Esophagus (tissue), 2 donors: ENCODE measurements around the gene GTPBP2. TPM values are rescaled to one million over a fixed set of nuclear protein-coding genes. Genes with fewer than 3 reads are reported as not detected.

Experiments
- H3K27ac ChIP-seq, 2 donors: one replicate each; pipeline ENCODE4 v1.5.1; 2013; ENCODE audit warnings: low read depth in 2 of 2, mild to moderate bottlenecking in 2 of 2, inconsistent platforms in 1 of 2, low read length in 1 of 2, moderate library complexity in 1 of 2
- H3K27me3 ChIP-seq, 2 donors: one replicate each; pipeline ENCODE4 v1.6.1; 2013; ENCODE audit warnings: low read length in 2 of 2, control low read depth in 1 of 2, mild to moderate bottlenecking in 1 of 2; ENCODE audit not compliant: insufficient read depth in 2 of 2, control insufficient read depth in 1 of 2
- H3K36me3 ChIP-seq, 2 donors: one replicate each; pipeline ENCODE4 v1.6.1; 2013; ENCODE audit warnings: low read length in 1 of 2; ENCODE audit not compliant: control insufficient read depth in 2 of 2, insufficient read depth in 2 of 2
- H3K4me1 ChIP-seq, 2 donors: one replicate each; pipeline ENCODE4 v1.6.1; 2013; ENCODE audit warnings: low read length in 1 of 2; ENCODE audit not compliant: control insufficient read depth in 2 of 2, insufficient read depth in 2 of 2
- H3K4me3 ChIP-seq, 2 donors: one replicate each; pipeline ENCODE4 v1.5.1; 2013; ENCODE audit warnings: low read length in 2 of 2, mild to moderate bottlenecking in 2 of 2, low read depth in 1 of 2, moderate library complexity in 1 of 2
- H3K9me3 ChIP-seq, 2 donors: one replicate each; pipeline ENCODE4 v1.6.1; 2013; ENCODE audit warnings: mild to moderate bottlenecking in 2 of 2, low read depth in 1 of 2, low read length in 1 of 2, moderate library complexity in 1 of 2; ENCODE audit not compliant: control insufficient read depth in 2 of 2, insufficient read depth in 1 of 2
- WGBS, 2 donors: extraction: QIAGEN DNeasy Blood & Tissue Kit; methylation state at CpG; one replicate each; pipeline ENCODE4 v1.1.7; 2013; 5-methylcytosine and 5-hydroxymethylcytosine counted together
- polyA plus RNA-seq, 2 donors: library from polyadenylated mRNA; stranded (reverse); fragments of 200-250 nt; gene quantifications; one replicate each; pipeline ENCODE4 v1.2.3, GENCODE V29; 2013
- donor health status: healthy with polysubstance abuse.
- donor health status: Bipolar disorder and iron deficiency.

The GTPBP2 gene
- polyA plus RNA-seq, 2 donors: 62.2 to 76.8 TPM

DNA sequence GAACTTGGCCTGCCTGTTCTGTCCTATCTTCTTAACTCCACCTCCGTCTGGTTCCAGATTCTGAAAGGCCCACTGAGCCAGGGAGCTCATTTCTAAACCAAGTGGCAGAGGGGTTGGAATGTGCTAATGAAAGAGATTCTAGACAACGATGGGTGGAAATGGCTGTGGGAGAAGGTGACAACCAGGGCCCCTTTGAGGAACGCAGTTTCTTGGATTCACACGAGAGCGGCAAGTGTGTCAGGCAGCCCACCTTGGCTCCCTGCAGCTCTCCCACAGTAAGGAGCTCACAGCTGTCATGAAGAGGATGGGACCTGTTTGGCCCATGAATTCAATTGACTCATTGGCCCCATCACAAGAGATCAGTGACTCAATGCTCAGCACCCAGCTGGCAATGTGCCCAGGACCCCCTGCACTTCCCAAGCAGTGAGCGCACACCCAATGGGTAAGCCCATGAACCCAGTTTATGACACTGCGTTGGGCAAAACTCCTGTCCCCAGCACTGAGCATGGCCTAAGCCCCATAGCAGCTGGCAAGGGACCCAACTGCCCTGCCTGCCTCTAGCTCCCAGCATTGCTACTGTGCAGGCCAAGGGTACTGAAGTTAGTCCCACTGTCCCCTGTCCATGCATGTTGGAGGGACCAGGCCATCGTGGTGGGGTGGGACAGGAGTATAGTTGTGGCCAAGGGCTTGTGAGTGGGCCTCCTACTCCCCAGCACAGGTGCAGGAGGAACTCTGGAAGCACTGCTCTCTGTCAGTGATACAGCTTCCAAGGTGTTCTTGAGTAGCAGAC, 42.1 kb upstream of the GTPBP2 start:
- Histone ChIP-seq H3K36me3 (peaks cover 15 to 29% of the 10 kb centered on the region in 2 donors), H3K27me3 (no peaks in the 10 kb centered on the region), H3K4me3 (no peak overlapping the region), H3K9me3 (no peaks in the 10 kb centered on the region), H3K27ac (peak overlapping the region in 1 of 2 donors; percentile 26), H3K4me1 (peaks cover 15 to 28% of the 10 kb centered on the region in 2 donors)
- WGBS, 2 donors: 92 to 95% methylated on average over 8 of the region's 8 CpGs

DNA sequence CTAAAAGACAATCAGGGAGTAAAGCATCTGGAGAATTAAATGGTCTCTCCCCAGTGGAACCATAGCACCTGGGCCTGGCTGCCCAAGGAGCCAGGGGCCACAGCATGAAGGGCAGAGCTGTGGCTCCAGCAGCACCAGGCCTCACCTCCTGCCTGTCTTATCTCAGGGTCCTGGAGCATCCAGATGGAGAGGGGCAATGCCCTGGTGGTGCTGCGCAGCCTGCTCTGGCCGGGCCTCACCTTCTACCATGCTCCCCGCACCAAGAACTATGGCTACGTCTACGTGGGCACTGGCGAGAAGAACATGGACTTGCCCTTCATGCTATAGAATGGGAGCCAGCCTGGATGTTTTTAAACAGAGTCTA, 41.5 kb upstream of the GTPBP2 start:
- 93 to 98% methylated on average over 6 of the region's 6 CpGs for WGBS, 2 donors
- peaks cover 15 to 29% of the 10 kb centered on the region in 2 donors for H3K36me3 ChIP-seq

DNA sequence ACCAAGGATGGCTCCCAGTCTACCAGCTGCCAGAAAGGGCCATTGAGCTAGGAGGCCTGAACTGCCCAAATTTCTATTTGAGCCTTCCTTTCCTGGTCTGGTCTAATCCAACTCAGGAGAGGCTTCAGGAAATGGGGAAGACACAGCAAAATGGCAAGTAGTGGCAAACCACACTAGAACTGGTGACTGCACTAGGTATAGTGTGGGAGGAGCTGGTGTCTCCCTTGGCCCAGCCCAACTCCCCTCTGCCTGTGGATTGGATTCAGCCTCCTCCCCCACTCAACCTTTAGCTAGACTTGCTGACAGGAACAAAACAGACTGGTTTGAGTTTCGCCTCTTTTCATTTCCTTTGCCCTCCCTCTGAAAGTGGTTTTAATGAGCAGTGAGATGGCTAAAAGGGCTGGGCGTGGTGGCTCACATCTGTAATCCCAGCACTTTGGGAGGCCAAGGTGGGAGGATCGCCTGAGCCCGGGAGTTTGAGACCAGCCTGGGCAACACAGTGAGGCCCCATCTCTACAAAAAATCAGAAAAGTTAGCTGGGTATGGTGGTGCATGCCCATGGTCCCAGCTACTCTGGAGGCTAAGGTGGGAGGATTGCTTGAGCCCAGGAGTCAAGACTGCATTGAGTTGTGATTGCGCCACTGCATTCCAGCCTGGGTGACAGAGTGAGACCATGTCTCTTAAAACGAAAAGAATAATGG, 41.0 kb upstream of the GTPBP2 start:
- H3K9me3 ChIP-seq: no peaks in the 10 kb centered on the region
- no peak overlapping the region for H3K4me3 ChIP-seq
- H3K36me3 ChIP-seq: peaks cover 13 to 23% of the 10 kb centered on the region in 2 donors
- peaks cover 15 to 28% of the 10 kb centered on the region in 2 donors for H3K4me1 ChIP-seq
- peak overlapping the region; percentile 77 to 92 for H3K27ac ChIP-seq
- no peaks in the 10 kb centered on the region for H3K27me3 ChIP-seq
- WGBS, 2 donors: 69 to 78% methylated on average over 6 of the region's 6 CpGs

More for the DNA sequence above, 41.5 kb upstream of the GTPBP2 start:
- H3K27ac ChIP-seq: peak overlapping the region in 1 of 2 donors; percentile 62
- H3K4me3 ChIP-seq: no peak overlapping the region
- peaks cover 15 to 28% of the 10 kb centered on the region in 2 donors for H3K4me1 ChIP-seq
- no peaks in the 10 kb centered on the region for H3K27me3 ChIP-seq
- no peaks in the 10 kb centered on the region for H3K9me3 ChIP-seq

DNA sequence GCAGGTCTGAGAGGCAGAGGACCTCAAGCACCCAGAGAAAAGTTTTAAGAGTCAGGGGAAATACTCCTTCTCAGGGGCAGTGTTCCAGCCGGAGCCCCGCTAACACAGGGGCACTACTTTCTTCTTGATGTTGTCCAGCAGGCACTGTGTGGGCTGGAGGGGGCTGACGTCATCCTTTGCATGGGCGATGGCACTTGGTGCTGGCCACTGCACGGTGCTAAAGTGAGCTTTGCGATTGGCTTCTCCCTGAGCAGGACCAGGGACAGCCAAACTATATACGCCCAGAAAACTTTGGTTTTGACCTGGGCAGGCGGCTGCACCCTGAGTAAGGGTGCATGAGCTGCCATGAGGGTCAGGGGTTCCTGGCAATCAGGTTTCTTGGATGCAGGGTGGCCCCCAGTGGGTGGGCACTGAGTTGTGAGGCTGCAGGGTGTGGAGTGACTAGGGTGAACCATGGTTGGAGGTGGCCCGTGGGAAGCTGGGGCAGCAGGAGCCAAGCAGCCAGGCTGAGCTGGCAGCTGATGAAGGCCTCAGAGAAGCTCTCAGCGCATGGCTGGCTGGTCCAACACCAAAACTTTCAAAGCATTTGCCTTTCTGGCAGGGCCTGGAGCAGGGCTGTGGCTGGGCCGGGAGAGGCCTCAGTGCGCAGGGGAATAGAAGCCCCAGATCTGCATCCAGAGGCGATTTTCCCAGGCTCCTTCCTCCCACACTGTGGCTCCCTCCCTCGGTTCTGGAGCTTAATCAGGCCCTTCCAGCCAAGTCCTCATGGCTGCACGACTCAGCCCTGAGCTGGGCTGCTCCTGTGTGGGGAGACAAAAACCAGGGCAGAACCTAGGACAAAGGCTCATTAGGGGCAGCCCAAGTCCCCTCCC, 40.2 kb upstream of the GTPBP2 start:
- Histone ChIP-seq H3K36me3 (peaks cover 11 to 16% of the 10 kb centered on the region in 2 donors), H3K4me3 (no peak overlapping the region), H3K27me3 (no peaks in the 10 kb centered on the region), H3K9me3 (no peaks in the 10 kb centered on the region), H3K27ac (peak overlapping the region; percentile 77 to 92), H3K4me1 (peaks cover 15 to 28% of the 10 kb centered on the region in 2 donors)
- 47 to 53% methylated on average over 15 of the region's 15 CpGs for WGBS, 2 donors

DNA sequence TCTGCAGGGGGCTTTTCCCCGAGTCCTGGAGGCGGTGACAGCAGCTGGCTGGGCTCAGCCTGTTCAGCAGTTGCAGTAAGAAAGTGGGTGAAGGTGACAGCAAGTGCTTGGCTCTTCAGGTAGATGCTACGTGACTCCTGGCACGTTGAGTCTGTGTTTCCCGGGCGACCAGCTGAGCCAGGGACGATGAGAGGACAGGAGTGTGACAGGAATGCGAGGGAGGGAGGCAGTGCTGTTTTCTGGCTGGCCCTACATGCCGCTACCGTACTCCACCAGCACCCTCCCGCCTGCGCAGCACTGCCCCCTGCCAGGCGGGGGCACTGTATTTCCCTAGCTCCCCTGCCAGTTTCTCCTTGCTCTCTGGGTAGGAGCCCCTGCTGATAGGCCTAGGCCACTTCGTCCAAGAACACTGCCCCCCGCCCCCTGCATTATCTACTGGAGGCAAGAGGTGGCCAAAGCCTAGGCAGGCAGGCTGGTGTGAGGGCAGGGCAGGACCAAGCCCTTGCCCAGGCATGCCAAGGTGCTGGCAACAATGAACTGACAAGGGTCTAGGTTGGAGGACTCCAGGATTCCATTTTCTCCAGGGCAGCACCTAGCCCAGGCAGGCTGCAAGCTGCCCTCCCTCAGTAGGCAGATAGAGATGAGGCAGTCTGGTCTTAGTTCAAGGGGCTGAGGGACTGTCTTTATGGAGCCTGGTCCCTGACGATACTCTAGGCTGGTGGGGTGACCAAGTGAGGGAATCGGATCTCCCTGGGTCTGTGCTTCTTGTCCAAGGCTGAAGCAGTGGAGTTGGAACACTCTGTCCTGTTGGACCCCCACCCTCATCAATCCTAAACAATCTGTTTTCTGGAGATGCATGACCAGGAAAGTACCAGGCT, 39.3 kb upstream of the GTPBP2 start:
- Histone ChIP-seq H3K27ac (peak overlapping the region; percentile 77 to 92), H3K27me3 (no peaks in the 10 kb centered on the region), H3K36me3 (peaks cover 6 to 8% of the 10 kb centered on the region in 2 donors), H3K9me3 (no peaks in the 10 kb centered on the region), H3K4me1 (peaks cover 15 to 28% of the 10 kb centered on the region in 2 donors), H3K4me3 (no peak overlapping the region)
- WGBS, 2 donors: 26 to 28% methylated on average over 17 of the region's 17 CpGs

DNA sequence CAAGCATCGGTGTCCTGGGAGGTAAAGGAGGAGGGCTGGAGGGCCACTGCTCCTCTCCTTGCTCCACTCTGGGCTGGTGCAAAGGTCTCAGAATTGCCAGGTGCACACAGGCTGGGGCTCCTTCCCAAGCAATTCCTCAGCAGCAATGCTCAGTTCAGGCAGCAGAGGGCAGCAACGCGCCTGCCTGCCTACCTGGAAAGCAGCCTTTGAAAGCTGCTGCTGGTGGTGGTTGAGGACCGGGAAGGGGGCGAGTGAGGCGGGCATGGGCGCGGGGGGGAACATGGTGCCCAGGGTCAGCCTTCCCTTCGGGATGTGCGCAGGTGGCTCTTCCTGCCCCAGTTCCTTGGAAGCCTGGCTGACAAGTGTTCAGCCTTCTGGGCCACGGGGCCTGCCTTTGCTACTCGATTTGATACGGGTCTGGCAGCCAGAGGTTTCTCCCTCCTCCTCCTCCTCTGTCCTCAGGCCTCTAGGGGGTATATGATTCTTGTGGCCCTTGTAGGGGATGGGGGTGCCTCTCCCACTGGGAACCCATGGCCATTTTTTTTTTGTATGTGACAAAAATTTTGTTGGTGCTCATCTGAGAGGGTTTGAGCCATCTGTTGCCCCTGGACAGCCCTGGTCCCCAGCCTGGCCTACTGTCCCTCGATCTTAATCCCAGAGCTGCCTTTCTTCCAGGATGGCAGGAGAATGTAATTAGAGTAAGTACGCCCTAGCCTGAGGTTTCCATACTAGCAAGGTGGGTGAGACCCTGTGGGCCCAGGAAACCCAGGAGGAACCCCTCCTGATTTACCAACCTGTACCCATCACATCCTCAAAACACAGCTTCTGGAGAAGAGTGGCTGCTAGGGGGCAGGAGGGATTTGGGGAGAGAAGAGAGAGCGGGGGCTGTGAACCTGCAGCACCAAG, 38.4 kb upstream of the GTPBP2 start:
- H3K36me3 ChIP-seq: peaks cover 6% of the 10 kb centered on the region in 2 donors
- peaks cover 15 to 28% of the 10 kb centered on the region in 2 donors for H3K4me1 ChIP-seq
- peak overlapping the region; percentile 50 to 92 for H3K27ac ChIP-seq
- WGBS, 2 donors: 11 to 12% methylated on average over 16 of the region's 16 CpGs
- no peaks in the 10 kb centered on the region for H3K9me3 ChIP-seq
- H3K27me3 ChIP-seq: no peaks in the 10 kb centered on the region
- no peak overlapping the region for H3K4me3 ChIP-seq

DNA sequence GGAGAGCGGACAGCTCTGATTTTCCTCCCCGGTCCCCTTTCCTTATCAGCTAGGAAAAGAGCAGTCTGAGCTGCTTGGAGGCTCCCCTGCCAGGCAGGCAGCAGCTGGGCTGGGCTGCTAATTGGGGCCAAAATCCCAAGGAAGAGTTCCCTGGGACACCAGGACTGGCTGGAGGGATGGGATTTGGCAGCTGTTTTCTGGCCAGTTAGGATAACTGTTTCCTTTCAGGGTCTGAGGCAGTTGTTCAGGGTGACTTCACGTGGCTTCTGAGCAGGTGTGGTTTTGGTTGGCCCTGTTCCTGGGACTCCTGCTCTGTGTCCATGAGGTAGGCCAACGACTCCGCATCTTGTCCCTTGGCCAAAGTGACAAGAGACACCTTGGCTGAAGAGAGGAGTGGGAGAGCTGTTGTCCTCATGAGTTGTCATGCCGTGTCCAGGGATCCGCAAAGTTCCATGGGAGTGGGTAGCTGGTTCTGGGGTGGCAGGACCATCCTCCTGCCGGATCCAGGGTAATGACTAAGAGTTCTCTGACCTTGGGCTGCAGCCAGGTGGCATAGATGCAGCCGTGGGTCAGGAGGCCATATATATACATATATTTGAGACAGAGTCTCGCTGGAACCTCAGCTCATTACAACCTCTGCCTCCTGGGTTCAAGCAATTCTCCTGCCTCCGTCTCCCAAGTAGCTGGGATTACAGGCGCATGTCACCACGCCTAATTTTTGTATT, 37.3 kb upstream of the GTPBP2 start:
- H3K27ac ChIP-seq: no peak overlapping the region
- 59 to 62% methylated on average over 13 of the region's 13 CpGs for WGBS, 2 donors

DNA sequence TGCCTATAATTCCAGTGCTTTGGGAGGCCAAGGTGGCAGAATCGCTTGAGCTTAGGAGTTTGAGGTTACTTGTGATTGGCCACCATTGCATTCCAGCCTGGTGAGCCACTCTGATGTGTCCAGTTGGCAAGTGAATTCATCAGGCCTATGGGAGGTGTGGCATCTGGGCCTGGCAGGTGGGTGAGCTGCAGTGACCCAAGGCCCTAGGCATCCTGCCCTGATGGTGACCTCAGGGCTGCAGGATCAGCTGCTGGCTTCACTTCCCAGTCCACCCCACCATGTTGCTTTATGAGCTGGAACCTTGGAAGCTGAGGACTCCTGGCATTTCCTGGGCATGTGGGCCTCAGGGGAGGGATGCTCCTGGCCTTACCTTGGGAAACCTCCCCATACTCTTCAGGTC, 36.3 kb upstream of the GTPBP2 start:
- Histone ChIP-seq H3K36me3 (no peaks in the 10 kb centered on the region), H3K4me3 (no peak overlapping the region), H3K27me3 (no peaks in the 10 kb centered on the region), H3K27ac (no peak overlapping the region), H3K4me1 (peaks cover 15 to 28% of the 10 kb centered on the region in 2 donors), H3K9me3 (no peaks in the 10 kb centered on the region)
- 76 to 94% methylated on average over 1 of the region's 1 CpG for WGBS, 2 donors

More for the DNA sequence above, 37.3 kb upstream of the GTPBP2 start:
- Histone ChIP-seq H3K9me3 (no peaks in the 10 kb centered on the region), H3K36me3 (peaks cover 3 to 5% of the 10 kb centered on the region in 2 donors), H3K4me3 (no peak overlapping the region), H3K4me1 (peaks cover 15 to 28% of the 10 kb centered on the region in 2 donors), H3K27me3 (no peaks in the 10 kb centered on the region)
